ENCODE results near the gene SHISA8.

SHISA8 gene

DNA sequence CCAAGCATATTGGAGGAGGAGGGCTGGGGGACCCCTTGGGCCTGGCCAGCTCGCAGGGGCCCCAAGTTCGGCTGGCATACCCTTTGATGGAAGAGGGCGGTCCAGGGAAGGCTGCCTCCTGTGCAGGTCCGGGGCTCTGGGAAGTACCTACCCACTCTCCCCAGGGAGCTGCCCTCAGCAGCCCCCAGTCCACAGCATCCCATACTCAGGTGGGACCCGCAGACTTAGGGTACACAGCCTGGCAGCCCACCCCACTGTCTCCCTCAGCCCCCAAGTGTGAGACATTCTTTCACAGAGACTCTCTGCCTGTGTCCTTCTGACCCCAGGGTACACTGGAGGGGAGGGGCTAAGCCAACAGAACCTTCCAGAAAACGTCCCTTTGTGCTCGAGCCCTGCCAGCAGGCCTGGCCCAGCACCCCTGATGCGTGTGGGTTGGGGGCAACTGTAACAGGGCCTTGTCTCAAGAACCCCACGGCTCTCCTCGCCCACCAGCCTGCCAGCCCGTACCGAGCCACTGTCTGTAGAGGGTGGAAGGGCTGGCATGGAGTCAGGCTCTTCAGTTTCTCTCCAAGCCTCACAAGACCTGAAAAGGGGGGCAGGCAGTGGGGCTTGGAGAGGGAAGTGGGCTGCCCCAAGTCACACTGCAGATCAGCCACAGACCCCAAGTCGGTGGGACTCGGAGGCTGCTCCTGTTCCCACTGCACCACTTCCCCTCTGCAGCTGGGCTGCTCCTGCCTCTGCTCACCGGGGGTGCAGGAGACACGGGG is 18.7 kb upstream of the SHISA8 start:
- no peak for DNase-seq

DNA sequence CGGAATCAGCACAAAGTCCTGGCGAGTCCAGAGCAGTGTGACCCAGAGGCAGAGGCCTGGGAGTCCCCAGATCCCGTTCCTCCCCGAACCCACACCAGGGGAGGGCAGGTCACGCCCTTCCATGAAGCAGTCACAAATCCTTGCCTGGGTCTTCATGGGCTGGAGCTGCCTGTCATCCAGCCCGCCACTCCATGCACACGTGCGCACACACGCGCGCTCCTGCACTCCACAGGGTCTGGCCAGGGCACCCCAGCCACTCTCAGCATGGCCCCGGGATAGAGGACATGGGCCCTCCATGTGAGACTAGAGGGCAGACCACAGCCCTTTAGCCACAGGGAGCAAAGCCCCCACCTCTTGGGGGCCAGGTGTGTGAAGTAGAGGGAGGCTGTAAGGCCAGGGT is 17.5 kb upstream of the SHISA8 start:
- DNase-seq: no peak

DNA sequence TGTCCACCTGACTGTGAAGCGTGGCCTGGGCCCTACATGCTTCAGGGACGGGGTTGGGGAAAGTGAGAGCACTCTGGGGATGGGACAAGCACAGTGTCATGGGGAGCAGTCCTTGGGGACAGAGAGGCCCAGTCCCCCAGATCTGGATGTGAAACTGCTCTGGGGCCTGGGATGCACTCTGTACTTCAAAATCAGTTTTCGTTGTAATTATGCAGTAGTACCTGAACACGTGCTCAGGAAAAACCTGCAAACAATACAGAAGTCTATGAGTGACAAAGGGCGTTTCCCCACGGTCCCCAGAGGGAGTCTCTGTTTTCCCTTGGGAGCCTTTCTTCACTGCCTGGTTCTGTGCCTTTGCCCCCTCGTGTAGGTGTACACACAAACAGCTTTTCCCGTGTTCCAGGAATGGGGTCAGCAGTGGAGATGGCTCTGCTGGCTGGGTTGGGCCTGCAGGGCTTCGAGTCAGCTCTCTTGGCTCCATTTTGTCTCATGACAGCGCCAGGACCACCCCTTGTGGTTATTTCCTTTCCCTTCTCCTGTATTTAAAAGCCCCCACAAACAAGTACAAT is 16.9 kb upstream of the SHISA8 start:
- no peak for DNase-seq

DNA sequence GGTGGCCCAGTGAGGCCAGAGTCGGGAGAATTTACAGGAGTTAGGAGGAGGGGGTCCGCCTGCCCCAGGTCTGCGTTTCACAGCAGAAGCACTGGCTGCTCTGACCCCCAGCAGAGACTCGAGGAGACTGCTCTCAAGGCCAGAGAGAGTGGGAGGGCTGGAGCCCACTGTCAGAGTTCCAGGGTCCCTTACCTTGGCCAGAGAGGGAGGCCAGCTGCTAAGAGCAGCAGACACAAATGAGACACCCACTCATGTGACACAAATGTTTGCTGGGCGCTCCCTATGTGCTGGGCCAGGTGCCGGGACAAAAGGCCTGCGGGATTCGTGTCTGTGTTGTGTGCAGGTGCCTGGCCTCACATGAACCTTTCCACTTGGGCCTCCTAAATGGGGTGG is 14.5 kb upstream of the SHISA8 start:
- DNase-seq: no peak

DNA sequence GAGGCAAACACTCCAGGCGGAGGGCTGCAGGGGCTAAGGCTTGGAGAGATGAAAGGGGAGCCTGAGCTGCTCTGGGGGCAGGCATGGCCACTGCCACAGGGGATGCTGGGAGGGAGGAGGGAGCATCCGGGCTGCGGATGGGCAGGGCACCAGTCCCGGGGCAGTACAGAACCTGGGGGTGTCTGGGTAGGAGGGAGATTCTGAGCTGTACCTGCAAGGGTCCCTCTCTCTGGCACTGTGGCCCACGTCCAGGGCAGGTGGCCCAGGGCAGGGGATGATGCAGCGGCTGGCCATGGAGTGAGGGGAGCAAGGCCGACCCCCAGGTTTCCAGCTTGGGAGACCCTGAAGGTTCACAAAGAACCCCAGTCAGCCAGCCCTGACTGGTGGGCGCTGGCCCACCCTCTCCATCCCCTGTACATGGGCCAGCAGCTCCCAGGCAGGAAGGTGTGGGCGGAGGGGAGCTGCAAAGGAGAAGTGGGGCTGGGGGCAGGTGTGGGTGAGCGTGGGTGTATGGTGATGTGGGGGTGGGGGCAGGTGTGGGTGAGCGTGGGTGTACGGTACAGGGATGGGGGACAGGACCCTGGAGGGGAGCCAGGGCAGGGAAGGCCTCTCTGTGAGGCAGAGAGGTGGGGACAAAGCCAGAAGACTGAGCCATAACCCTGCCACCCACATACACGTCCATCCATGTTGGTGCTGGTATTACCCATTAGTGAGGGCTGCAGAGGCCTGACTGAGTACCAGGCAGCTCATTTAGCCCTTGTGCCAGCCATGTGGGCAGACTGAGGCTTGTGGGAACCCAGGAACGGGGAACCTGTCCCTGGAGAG is 13.9 kb upstream of the SHISA8 start:
- DNase-seq: no peak

DNA sequence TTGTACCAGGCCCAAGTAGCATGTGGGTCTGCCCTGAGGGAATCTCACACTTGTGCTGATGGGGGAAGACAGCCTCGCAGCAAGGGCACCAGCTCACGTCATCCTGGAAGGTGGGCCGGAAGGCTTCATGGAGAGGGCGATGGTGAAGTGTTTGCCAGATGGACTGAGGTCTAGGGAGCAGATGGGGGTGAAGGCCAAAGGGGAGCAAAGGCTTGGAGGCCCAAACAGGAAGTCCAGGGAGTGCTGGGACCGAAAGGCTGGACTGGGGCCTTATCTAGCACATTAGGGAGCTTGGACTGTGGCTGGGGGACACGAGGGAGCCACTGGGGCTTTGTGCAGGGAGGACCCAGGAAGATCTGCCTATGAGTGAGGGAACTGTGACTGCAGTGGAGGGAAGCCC is 12.9 kb upstream of the SHISA8 start:
- no peak for DNase-seq

DNA sequence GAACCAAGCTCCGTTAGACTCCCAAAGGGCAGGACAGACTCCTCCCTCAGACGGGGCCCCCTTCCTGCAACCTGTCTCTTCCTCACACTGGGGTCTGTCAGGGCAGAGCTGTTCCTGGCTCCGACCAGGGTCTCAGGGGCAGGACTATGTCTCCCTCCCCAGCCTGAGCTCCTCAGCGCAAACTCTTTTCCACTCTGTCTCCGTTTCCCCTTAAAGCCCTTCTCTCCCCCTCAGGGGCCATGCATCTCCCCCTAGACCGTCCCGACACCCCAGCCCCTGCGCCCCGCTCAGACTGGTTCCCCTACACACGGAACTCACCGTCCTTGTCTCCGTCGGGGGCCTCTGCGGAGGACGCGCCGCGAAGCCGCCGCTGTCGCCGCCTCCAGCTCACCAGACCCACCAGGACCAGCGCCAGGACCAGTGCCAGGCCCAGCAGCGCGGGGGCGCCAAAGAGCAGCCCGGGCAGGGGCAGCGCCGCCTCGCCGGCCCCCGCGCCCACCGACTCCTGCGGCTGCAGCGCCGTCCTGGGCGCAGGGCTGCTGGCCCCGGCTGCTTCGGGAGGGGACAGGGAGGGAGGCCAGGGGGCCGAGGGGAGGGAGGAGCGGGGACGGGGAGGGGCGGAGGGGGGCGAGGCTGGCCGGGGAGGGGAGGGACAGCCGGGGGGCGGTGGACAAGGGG is 11.0 kb upstream of the SHISA8 start:
- no peak for DNase-seq

DNA sequence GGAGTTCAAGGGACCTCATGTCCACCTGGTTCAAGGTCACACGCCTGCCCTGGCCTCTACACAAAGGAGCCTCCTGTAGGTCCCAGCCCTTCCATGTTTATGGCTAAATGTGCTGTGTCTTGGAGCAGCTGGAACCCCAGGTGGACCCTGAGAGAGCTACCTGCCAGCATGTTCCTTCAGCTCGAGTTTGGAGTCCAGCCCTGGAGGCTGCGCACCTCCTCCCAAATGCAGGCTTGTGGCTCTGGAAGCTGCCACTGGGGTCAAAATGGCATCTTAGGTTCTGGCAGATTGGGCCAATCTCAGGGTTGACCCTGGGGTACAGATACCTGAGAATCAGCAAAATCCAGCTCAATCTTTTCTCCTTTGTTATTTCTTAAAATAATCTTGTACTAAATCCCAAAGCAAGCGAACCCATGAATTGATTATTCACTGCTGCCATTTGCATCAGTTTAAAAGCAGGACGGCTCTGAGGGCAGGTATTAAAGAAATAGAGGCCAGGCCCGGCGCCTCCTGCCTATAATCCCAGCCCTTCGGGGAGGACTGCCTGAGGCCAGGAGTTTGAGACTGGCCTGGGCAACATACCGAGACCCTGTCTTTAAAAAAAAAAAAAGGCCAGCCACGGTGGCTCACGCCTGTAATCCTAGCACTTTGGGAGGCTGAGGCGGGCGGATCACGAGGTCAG is 8.9 kb upstream of the SHISA8 start:
- no peak for DNase-seq

DNA sequence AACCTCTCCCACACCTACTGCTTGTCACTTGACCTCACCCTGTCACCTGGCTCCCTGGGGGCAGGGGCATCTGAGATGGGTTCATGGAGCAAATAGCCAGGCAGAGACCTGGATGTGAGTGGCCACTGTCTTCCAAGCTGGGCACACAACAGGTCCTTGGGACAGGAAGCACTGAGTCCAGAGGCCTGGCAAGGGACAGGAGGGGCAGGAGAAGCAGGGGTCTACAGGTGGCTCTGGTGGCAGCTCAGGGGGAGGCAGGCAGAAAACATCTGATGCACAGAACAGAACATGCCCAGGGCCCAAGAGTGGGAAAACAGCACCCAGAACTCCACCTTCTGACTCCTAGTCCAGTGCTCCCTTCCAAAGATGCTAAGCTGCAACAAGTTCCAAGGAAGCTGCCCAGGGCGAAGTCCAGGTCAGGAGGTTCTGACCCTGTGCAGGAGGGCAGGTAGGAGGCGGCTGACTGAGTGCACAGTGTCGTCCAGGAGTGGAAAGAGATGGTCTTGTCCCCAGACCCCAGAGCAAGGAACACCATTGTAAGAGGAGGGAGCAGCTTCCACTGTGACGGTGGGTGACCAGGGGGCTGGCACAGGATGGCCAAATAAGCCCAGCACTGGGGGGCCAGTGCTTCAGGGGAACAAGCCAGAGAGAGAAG is 8.2 kb upstream of the SHISA8 start:
- no peak for DNase-seq

DNA sequence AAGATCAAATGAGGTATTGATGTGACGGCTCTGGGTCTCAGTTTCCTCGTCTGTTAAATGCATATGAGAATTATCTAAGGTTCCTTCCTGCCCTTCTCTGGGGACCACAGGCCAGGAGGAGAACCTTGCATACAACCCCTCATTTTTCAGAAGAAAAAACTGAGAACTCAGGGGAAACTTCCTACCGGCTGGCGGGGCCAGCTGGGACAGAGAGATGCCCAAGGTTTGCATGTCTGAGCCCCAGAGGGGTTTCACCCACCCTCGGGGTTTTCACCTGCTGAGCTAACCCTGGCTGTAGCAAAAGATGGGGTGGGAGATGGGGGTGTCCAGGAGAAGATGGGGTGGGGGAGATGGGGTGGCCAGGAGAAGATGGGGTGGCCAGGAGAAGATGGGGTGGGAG is 7.5 kb upstream of the SHISA8 start:
- DNase-seq: no peak

DNA sequence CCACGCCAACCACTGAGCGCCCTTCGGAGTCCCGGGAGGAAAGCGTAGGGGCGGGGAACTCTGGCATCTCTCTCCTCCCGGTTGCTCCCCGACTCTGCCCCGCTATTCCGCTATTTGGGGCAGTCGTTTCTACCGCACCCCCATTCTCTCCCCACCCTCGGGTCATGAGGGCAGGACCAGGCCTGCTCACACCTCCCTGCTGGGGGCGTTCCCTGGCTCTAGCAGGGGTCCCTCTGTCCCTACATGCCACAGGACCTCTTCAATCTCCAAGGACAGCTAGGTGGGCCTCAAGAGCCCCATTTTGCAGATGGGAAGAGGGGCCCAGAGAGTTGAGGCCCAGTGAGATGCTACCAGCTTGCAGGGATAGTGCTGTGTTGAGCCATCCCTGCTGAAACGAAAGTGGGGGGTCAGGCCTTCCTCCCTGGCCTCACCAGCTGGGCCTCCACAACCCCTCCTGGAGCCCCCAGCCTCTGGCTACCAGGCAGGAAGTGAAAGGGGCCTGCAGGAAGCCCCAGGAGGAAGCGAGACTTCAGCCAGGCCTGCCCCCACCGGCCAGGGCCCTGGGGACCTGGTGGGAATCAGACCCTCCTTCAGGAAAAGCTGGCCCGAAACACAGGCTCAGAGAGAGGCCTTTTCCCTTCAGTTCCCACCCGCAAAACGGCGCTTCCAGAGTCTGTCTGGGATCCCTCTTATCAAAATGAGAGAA is 5.5 kb upstream of the SHISA8 start:
- DNase-seq: no peak

DNA sequence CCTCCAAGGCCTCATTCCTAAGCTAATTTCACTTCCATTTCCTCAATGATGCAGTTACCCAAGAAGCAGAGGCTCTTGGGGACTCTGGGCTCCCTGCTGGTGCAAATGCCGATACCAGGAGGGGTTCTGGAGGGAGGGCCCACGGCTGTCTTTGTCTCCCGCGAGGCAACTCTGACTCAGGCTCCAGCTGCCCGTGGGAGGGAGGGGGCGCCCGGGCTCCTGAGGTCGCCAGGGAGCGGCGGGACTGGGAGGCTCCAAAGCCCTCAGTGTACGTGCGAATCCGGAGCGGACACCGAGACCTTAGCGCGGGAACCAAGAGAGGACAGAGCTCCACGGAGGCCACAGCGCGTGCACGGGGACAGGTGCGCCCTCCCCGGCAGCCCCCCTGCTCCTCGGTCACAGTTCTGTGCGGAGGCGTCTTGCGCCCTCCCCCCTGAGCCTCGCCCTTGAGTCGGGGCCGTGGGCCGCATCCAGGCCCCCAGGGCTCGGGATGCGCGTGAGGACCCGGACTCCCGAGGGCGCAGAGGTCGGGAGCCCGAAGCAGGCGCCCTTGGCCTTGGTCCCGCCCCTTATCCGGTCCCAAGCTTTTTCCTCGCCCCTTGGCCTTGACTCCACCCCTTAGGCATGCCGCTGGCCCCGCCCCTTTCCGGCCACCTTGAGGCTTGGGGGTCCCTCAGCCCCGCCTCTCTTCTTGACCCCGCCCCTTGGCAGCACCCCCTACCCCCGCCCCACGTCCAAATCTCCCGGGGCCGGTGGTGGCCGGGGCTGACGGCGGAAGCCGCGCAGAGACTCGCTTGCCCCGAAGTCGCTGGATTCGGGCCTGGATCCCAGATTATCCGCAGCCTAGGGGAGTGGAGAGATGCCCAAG is 4.7 kb upstream of the SHISA8 start:
- DNase-seq: no peak

DNA sequence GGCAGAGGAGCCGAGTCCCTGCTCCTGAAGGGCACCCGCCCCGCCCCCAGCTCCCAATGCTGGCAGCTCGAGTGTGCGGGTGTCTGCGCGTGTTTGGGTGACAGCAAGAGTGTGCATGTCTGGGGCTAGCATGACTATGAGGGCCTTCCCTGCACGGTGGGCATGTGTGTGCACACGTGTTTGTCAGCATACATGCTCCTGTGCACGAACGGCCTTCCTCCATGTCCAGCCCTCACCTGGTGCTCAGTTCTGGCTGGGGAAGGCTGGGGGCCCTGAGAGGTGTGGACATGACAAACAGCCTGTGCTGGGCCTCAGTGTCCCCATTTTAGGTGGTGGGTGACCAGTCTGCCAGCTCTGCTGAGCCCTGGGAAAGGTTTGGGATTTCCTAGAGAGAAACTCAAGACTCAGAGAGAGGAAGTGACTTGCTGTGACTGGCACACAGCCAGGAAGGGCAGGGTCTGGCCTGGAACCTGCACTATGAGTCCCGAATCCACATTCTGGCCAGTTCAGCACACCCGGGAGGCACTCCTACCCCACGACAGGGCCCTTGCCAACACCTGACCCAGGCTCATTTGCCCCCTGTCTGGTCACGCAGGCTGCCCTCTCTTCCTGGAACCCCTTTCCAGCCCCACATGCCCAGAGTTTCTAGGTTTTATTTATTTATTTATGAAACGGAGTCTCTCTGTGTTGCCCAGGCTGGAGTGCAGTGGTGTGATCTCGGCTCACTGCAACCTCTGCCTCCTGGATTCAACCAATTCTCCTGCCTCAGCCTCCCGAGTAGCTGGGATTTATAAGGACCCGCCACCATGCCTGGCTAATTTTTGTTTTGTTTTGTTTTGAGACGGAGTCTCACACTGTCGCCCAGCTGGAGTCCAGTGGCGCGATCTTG is 3.3 kb upstream of the SHISA8 start:
- no peak for DNase-seq

DNA sequence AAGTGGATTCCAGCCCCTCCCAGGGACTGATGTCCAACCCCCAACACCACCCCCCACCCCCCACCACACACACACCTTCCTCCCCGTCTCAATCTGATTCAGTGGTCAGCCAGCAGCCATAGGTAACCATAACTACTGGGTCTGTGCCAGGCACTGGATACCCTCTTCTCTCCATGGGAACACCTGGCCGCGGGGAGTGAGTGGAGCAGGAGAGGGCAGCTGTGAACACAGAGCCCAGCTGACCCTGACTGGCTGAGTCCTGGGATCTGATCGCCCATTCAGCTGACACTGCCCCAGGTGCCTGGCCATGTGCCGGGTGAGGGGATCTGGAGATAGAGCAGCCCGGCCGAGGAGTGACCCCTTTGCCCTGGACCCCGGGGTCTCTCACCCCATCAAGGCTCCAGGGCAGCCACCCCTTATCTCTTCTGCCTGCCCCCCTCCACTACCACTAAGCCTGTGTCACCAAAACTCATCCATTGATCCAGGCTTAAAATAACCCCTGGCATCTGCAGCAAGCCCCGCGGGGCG is 2.6 kb upstream of the SHISA8 start:
- no peak for DNase-seq

DNA sequence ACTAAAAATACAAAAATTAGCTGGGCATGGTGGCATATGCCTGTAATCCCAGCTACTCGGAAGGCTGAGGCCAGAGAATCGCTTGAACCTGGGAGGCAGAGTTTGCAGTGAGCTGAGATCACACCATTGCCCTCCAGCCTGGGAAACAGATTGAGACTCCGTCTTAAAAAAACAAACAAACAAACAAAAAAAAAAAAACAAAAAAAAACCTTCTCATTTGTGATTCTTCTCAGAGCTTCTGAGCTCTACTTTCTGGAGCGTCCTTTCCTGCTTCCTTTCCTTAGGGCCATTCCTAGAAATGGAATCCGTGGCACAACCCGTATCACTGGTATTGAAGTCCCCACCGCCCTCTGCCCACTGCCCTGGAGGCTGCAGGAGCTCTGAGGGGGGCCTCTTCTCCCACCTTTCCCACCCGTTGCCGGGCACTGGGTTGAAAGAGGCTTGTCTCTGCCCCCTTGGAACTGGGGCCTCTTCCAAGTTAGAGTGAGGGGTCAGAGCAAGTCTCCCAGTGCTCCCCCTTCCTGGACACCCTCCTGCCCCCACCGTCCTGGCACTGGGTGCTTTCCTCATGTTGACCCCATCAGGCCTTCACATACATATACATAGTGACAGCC is 2.0 kb upstream of the SHISA8 start:
- no peak for DNase-seq

DNA sequence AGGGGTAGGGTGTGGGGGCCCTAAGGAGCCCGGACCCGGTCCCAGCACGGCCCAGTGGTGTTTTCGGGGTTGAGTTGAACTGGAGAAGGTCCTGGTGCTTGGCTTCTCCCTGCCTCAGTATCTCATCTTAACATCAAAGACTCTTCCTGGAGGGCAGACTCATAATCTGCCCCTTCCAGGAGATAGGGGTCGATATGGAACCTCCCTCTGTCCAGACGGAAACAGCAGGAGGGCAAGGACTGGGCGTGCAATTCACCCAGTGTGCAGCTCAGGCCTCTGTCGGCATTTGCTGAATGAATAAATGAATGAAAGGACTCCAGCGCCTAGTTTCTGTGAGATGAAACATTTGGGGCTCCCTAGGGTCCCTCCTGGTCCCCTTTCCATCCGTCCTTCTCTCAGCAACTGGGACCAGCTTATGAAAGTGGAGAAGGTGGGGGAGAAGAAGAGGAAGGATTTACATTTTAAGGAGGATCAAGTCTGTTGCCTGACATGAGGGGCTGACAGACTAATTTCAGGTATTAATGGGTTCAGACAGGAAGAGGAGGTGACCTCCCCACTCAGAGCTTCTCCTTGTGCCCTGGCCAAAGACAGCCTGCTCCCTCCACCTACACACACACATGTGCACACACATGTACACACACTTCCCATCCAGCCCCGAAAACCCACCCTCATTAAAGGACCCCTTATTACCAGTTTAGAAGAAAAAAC is 1.1 kb upstream of the SHISA8 start:
- no peak for DNase-seq

DNA sequence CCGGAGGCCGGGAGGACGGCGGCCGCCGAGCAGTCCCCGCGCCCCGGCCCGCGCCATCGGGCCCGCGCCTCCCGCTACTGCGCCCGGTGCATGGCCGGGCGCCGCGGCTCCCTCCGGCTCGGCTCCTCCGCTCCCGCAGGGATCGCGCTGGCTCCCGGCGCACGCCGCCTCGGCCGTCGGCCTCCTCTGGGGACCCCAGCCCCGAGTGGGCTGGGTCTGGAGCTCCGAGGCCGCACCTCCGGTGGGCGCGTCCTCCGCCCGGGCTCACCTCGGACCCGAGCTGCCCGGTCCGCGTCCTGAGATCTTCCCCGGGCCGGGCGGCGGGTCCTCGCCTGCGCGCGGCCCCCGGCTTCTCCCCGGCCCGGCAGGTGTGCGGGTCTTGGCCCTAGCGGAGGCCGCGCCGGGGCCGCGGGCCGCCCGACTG is 251 bp downstream of the SHISA8 start:
- no peak for DNase-seq

DNA sequence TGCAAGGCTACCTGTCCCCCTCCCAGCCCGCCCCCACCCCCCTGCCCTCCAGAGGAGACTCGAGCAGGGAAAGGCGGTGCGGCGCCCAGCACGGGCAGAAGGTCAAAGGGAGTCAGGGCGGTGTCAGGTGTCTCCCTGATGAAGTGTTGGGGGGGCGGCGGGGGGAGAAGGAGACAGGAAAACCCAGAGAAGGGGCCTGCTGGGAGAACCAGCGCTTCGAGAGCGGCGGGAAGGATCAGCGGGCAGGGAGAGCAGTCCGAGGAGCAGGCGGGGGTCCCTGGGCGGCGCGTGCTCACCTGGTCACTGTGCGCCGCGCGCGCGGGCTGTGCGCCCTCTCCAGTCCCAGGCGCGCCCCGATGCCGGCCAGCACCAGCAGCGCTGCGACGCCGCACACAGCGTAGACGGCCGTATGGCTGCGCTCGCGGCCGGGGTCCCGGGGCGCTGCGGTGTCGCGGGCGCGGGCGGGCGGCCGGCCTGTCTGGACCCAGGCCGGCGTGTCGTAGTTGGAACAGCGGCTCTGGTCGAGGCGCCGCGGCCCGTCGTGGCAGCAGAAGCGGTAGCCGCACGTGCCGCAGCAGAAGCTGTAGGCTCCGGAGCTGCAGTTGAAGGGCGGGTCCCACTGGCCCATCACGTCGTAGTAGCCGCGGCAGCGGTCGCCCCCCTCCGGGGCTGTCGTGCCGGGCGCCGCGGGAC is 886 bp downstream of the SHISA8 start:
- no peak for DNase-seq

Measured in DMS79 (cell line).